Testis (tissue), 3 donors: Measurements from ENCODE around the gene STAT3. TPM values are rescaled to one million over a fixed set of nuclear protein-coding genes. Genes with fewer than 3 reads are reported as not detected.

Experiments used
- DNase-seq: peaks from one replicate; pipeline ENCODE4 v3.0.0-alpha.2; 2019
- H3K27ac ChIP-seq, 2 donors: fragments of 200-600 bp; sonication (generic); one replicate each; pipeline ENCODE4 v1.5.1; 2019
- H3K27me3 ChIP-seq: fragments of 200-600 bp; sonication (generic); one replicate; pipeline ENCODE4 v1.5.1; 2019
- H3K36me3 ChIP-seq: fragments of 200-600 bp; sonication (generic); one replicate; pipeline ENCODE4 v1.5.1; 2017; ENCODE audit warnings: low read depth; ENCODE audit errors: missing control alignments
- H3K4me1 ChIP-seq: fragments of 200-600 bp; sonication (generic); one replicate; pipeline ENCODE4 v1.5.1; 2019
- H3K4me3 ChIP-seq, 2 donors: fragments of 200-600 bp; sonication (generic); one replicate each; pipeline ENCODE4 v1.5.1; 2017 to 2019
- H3K9me3 ChIP-seq: fragments of 200-600 bp; sonication (generic); one replicate; pipeline ENCODE4 v1.5.1; 2017
- CTCF ChIP-seq, 3 experiments: fragments of 450-650 bp in 2 of 3; fragments of 200-600 bp in 1 of 3; sonication (generic) in 1 of 3; IDR thresholded peaks; one replicate each; pipeline ENCODE4 v1.5.1; 2016 to 2019; ENCODE audit warnings: antibody characterized with exemption in 3 of 3, mild to moderate bottlenecking in 2 of 3, moderate library complexity in 1 of 3
- POLR2A ChIP-seq: fragments of 450-650 bp; IDR thresholded peaks from one replicate; pipeline ENCODE4 v1.6.1; 2017; ENCODE audit warnings: antibody characterized with exemption, mild to moderate bottlenecking, moderate library complexity
- WGBS, 2 donors: methylation state at CpG; one replicate each; pipeline ENCODE4 v1.1.5; 2018; 5-methylcytosine and 5-hydroxymethylcytosine counted together
- intact Hi-C: fragments of 100-400 bp; cut with DNase I; formaldehyde crosslinking; loops from one replicate; pipeline ENCODE4 v1.15.1; 2023; ENCODE audit warnings: low total_unique reads
- polyA plus RNA-seq: library from polyadenylated mRNA; stranded (reverse); fragments of 350-450 nt; fragmentation: Illumina TruSeq; extraction: RNeasy Lipid Tissue Mini Kit (QIAGEN cat#74804); gene quantifications from one replicate; pipeline ENCODE4 v1.2.3, GENCODE V29; 2014; ENCODE audit warnings: low read depth, low replicate concordance; ENCODE audit not compliant: insufficient read depth
- total RNA-seq, 2 donors: library from RNA; depleted of rRNA; stranded (reverse); fragments of >200 nt; gene quantifications; one replicate each; pipeline ENCODE4 v1.2.3, GENCODE V29; 2016

STAT3 gene
- total and polyA plus RNA-seq, 3 donors from 2014 or later = 69.5 to 117 (median 107) TPM

GRCh38 chr17:42409523-42410318 is 21.5 kb upstream of the STAT3 start:
- 38 to 41% methylated on average over 5 of the region's 5 CpGs for WGBS, 2 donors
- peak overlapping the region; percentile 68 to 76 for H3K27ac ChIP-seq
- H3K9me3 ChIP-seq = no peaks in the 10 kb centered on the region
- peaks cover 40% of the 10 kb centered on the region for H3K4me1 ChIP-seq
- H3K27me3 ChIP-seq = no peaks in the 10 kb centered on the region
- H3K36me3 ChIP-seq = no peaks in the 10 kb centered on the region
- intact Hi-C loops = loop anchor here (5.0 kb wide), 1 partner anchor 87 kb away; no protein-coding TSS in a partner anchor
- DNase-seq = no peak
- no peak overlapping the region for H3K4me3 ChIP-seq
- no peak for TF ChIP-seq CTCF (IDR thresholded peaks at IDR 0.05)
- no peak for TF ChIP-seq POLR2A

- no peak for DNase-seq
- no peaks in the 10 kb centered on the region for H3K27me3 ChIP-seq
- 66 to 80% methylated on average over 2 of the region's 2 CpGs for WGBS, 2 donors
- no peak for TF ChIP-seq CTCF (IDR thresholded peaks at IDR 0.05)
- TF ChIP-seq POLR2A = no peak
- H3K36me3 ChIP-seq = no peaks in the 10 kb centered on the region
- peaks cover 36% of the 10 kb centered on the region for H3K4me1 ChIP-seq
- no peak overlapping the region for H3K4me3 ChIP-seq
- no peaks in the 10 kb centered on the region for H3K9me3 ChIP-seq
- intact Hi-C loops = loop anchor here (5.0 kb wide), 1 partner anchor 86 kb away; no protein-coding TSS in a partner anchor
- peak overlapping the region in 1 of 2 donors; percentile 71 for H3K27ac ChIP-seq
Observed at GRCh38 chr17:42408061-42408460, 19.8 kb upstream of the STAT3 start.

- peak; percentile 89 for DNase-seq
- Histone ChIP-seq H3K4me1 (peaks cover 38% of the 10 kb centered on the region), H3K36me3 (no peaks in the 10 kb centered on the region), H3K4me3 (no peak overlapping the region), H3K27me3 (no peaks in the 10 kb centered on the region), H3K9me3 (no peaks in the 10 kb centered on the region), H3K27ac (peak overlapping the region; percentile 9 to 71)
- intact Hi-C loops = loop anchor here (5.0 kb wide), 1 partner anchor 85 kb away; no protein-coding TSS in a partner anchor
- no peak for TF ChIP-seq CTCF (IDR thresholded peaks at IDR 0.05)
- no peak for TF ChIP-seq POLR2A
- WGBS, 2 donors = 23 to 36% methylated on average over 2 of the region's 2 CpGs
Observed at GRCh38 chr17:42407289-42407836, 19.1 kb upstream of the STAT3 start.

- H3K27me3 ChIP-seq = no peaks in the 10 kb centered on the region
- H3K4me1 ChIP-seq = peaks cover 42% of the 10 kb centered on the region
- no peak overlapping the region for H3K4me3 ChIP-seq
- TF ChIP-seq CTCF (IDR thresholded peaks at IDR 0.05) (no peak), POLR2A (no peak)
- DNase-seq = no peak
- no peaks in the 10 kb centered on the region for H3K36me3 ChIP-seq
- H3K9me3 ChIP-seq = no peaks in the 10 kb centered on the region
- peak overlapping the region; percentile 9 to 71 for H3K27ac ChIP-seq
- WGBS, 2 donors = 35 to 48% methylated on average over 5 of the region's 5 CpGs
- intact Hi-C loops = loop anchor here (5.0 kb wide), 1 partner anchor 84 kb away; no protein-coding TSS in a partner anchor
Observed at GRCh38 chr17:42406615-42407288, 18.5 kb upstream of the STAT3 start.
